ENCODE measurements around the gene RAET1E. TPM values are rescaled to one million over a fixed set of nuclear protein-coding genes. Genes with fewer than 3 reads are reported as not detected.

The RAET1E gene
- total and polyA plus RNA-seq, 9 of the 15 experiments (the other 6 are each of a cell fraction or from before 2014, with no cell fraction given) = not detected

- TF ChIP-seq ZNF318 (IDR thresholded peaks at IDR 0.05; ENCODE audit: borderline replicate concordance in 1 of 2, low read depth in 1 of 2) (no peak), CSDE1 (IDR thresholded peaks at IDR 0.05) (no peak), ETS2 (tag; IDR thresholded peaks at IDR 0.05; ENCODE audit: borderline replicate concordance, poor library complexity, severe bottlenecking) (peak; percentile 27), ZNF41 (CRISPR knock-in tag; conservative IDR thresholded peaks at IDR 0.05) (no peak), ZC3H4 (CRISPR knock-in tag; IDR thresholded peaks at IDR 0.05; ENCODE audit: borderline replicate concordance) (no peak), E2F3 (CRISPR knock-in tag; IDR thresholded peaks at IDR 0.05) (peak; percentile 65; the same call in 1 of the 2 replicates), ZNF696 (CRISPR knock-in tag; conservative IDR thresholded peaks at IDR 0.05) (no peak), STAT5A (IDR thresholded peaks at IDR 0.05; ENCODE audit: borderline replicate concordance, low read length) (no peak), TAL1 (IDR thresholded peaks at IDR 0.05) (no peak), ARNT (IDR thresholded peaks at IDR 0.05) (no peak), ZNF507 (tag; conservative IDR thresholded peaks at IDR 0.05) (no peak), ZNF583 (CRISPR knock-in tag; IDR thresholded peaks at IDR 0.05) (0 out of 2 replicates have a peak, but pooled peaks have one; percentile 37), TEAD4 (IDR thresholded peaks at IDR 0.05; ENCODE audit: low read length) (no peak), TEAD4 (CRISPR knock-in tag; IDR thresholded peaks at IDR 0.05; ENCODE audit: borderline replicate concordance) (no peak), SRSF1 (IDR thresholded peaks at IDR 0.05; ENCODE audit: low read depth, low read length) (no peak), SLC30A9 (CRISPR knock-in tag; IDR thresholded peaks at IDR 0.05) (no peak), BRF2 (IDR thresholded peaks at IDR 0.05; ENCODE audit: borderline replicate concordance, insufficient read depth, insufficient read length) (no peak)
Measured at GRCh38 chr6:149863698-149864577, 34.0 kb downstream of the RAET1E start, which contains the start of gene LRP11 (continued).

Data from K562 (cell line).